ENCODE results near the gene AARS1.

DNA sequence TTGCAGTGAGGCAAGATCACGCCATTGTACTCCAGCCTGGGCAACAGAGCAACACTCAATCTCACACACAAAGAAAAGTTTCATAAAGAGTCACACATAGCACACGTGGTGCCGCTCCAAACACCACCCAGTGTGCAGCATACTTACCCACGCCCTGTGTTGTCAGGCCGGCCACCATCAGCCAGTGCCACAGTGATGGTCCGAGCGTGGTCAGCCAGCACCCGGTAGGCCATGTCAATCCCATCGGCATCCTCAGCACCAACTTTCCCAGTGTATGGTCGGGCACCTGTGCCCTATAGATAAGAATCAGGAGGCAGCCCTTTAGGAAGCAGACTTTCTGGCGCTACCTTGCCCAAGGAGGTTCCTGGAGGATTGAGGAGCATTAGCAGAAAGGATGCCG is 19.8 kb downstream of the AARS1 start:
- TF ChIP-seq POLR2AphosphoS5 (IDR thresholded peaks at IDR 0.05; ENCODE audit: low read depth, low read length) (no peak), RXRA (IDR thresholded peaks at IDR 0.05; ENCODE audit: borderline replicate concordance, low read depth) (no peak), GABPA (IDR thresholded peaks at IDR 0.05; ENCODE audit: low read depth) (no peak), EZH2phosphoT487 (IDR thresholded peaks at IDR 0.05; ENCODE audit: borderline replicate concordance, low read depth) (no peak), RCOR1 (IDR thresholded peaks at IDR 0.05; ENCODE audit: low read length) (no peak), TAF1 (IDR thresholded peaks at IDR 0.05; ENCODE audit: borderline replicate concordance, low read depth, low read length) (no peak), TCF12 (IDR thresholded peaks at IDR 0.05) (no peak)
- TF ChIP-seq, protein P1, sequence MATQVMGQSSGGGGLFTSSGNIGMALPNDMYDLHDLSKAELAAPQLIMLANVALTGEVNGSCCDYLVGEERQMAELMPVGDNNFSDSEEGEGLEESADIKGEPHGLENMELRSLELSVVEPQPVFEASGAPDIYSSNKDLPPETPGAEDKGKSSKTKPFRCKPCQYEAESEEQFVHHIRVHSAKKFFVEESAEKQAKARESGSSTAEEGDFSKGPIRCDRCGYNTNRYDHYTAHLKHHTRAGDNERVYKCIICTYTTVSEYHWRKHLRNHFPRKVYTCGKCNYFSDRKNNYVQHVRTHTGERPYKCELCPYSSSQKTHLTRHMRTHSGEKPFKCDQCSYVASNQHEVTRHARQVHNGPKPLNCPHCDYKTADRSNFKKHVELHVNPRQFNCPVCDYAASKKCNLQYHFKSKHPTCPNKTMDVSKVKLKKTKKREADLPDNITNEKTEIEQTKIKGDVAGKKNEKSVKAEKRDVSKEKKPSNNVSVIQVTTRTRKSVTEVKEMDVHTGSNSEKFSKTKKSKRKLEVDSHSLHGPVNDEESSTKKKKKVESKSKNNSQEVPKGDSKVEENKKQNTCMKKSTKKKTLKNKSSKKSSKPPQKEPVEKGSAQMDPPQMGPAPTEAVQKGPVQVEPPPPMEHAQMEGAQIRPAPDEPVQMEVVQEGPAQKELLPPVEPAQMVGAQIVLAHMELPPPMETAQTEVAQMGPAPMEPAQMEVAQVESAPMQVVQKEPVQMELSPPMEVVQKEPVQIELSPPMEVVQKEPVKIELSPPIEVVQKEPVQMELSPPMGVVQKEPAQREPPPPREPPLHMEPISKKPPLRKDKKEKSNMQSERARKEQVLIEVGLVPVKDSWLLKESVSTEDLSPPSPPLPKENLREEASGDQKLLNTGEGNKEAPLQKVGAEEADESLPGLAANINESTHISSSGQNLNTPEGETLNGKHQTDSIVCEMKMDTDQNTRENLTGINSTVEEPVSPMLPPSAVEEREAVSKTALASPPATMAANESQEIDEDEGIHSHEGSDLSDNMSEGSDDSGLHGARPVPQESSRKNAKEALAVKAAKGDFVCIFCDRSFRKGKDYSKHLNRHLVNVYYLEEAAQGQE (IDR thresholded peaks at IDR 0.05; ENCODE audit: low read depth, low read length): no peak
- TF ChIP-seq, protein P2, sequence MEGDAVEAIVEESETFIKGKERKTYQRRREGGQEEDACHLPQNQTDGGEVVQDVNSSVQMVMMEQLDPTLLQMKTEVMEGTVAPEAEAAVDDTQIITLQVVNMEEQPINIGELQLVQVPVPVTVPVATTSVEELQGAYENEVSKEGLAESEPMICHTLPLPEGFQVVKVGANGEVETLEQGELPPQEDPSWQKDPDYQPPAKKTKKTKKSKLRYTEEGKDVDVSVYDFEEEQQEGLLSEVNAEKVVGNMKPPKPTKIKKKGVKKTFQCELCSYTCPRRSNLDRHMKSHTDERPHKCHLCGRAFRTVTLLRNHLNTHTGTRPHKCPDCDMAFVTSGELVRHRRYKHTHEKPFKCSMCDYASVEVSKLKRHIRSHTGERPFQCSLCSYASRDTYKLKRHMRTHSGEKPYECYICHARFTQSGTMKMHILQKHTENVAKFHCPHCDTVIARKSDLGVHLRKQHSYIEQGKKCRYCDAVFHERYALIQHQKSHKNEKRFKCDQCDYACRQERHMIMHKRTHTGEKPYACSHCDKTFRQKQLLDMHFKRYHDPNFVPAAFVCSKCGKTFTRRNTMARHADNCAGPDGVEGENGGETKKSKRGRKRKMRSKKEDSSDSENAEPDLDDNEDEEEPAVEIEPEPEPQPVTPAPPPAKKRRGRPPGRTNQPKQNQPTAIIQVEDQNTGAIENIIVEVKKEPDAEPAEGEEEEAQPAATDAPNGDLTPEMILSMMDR (IDR thresholded peaks at IDR 0.05): no peak
- TF ChIP-seq, protein P3, sequence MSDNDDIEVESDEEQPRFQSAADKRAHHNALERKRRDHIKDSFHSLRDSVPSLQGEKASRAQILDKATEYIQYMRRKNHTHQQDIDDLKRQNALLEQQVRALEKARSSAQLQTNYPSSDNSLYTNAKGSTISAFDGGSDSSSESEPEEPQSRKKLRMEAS (IDR thresholded peaks at IDR 0.05; ENCODE audit: low read depth): no peak
- TF ChIP-seq, protein P4, sequence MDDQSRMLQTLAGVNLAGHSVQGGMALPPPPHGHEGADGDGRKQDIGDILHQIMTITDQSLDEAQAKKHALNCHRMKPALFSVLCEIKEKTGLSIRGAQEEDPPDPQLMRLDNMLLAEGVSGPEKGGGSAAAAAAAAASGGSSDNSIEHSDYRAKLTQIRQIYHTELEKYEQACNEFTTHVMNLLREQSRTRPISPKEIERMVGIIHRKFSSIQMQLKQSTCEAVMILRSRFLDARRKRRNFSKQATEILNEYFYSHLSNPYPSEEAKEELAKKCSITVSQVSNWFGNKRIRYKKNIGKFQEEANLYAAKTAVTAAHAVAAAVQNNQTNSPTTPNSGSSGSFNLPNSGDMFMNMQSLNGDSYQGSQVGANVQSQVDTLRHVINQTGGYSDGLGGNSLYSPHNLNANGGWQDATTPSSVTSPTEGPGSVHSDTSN (IDR thresholded peaks at IDR 0.05): no peak
- TF ChIP-seq, protein P5, sequence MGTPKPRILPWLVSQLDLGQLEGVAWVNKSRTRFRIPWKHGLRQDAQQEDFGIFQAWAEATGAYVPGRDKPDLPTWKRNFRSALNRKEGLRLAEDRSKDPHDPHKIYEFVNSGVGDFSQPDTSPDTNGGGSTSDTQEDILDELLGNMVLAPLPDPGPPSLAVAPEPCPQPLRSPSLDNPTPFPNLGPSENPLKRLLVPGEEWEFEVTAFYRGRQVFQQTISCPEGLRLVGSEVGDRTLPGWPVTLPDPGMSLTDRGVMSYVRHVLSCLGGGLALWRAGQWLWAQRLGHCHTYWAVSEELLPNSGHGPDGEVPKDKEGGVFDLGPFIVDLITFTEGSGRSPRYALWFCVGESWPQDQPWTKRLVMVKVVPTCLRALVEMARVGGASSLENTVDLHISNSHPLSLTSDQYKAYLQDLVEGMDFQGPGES (IDR thresholded peaks at IDR 0.05; ENCODE audit: low read depth, low read length): no peak
- TF ChIP-seq, protein P6, sequence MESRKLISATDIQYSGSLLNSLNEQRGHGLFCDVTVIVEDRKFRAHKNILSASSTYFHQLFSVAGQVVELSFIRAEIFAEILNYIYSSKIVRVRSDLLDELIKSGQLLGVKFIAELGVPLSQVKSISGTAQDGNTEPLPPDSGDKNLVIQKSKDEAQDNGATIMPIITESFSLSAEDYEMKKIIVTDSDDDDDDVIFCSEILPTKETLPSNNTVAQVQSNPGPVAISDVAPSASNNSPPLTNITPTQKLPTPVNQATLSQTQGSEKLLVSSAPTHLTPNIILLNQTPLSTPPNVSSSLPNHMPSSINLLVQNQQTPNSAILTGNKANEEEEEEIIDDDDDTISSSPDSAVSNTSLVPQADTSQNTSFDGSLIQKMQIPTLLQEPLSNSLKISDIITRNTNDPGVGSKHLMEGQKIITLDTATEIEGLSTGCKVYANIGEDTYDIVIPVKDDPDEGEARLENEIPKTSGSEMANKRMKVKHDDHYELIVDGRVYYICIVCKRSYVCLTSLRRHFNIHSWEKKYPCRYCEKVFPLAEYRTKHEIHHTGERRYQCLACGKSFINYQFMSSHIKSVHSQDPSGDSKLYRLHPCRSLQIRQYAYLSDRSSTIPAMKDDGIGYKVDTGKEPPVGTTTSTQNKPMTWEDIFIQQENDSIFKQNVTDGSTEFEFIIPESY (IDR thresholded peaks at IDR 0.05; ENCODE audit: borderline replicate concordance, low read depth): no peak

Data from SK-N-SH (cell line).